Measurements from ENCODE around the gene OSMR.

- TF ChIP-seq CTCF (conservative IDR thresholded peaks at IDR 0.05 in 1 of 2, IDR thresholded peaks at IDR 0.05 in 1 of 2; ENCODE audit: extremely low read depth in 1 of 2, insufficient read depth in 1 of 2, low read depth in 1 of 2, low read length in 2 of 2) (no peak), EZH2 (IDR thresholded peaks at IDR 0.05; ENCODE audit: borderline replicate concordance, low read length) (no peak)
Measured at GRCh38 chr5:38936269-38936668, 90.5 kb downstream of the OSMR start.
